HL-60 (cell line): Measurements from ENCODE around the gene PRDM11.

Source experiments
- GABPA ChIP-seq: IDR thresholded peaks from 2 replicates; pipeline ENCODE4 v1.6.1; 2012; ENCODE audit warnings: low read depth
- POLR2AphosphoS5 ChIP-seq: IDR thresholded peaks from 2 replicates; pipeline ENCODE4 v1.6.1; 2012; ENCODE audit warnings: low read depth
- TF ChIP-seq, protein P1 (sequence below): IDR thresholded peaks from one replicate; pipeline ENCODE4 v1.5.1; 2011; ENCODE audit warnings: low read length, control low read depth, inconsistent platforms; ENCODE audit not compliant: insufficient read depth
- TF ChIP-seq, protein P2 (sequence below): IDR thresholded peaks from 2 replicates; pipeline ENCODE4 v1.6.1; 2012; ENCODE audit warnings: low read depth; ENCODE audit not compliant: insufficient replicate concordance

DNA sequence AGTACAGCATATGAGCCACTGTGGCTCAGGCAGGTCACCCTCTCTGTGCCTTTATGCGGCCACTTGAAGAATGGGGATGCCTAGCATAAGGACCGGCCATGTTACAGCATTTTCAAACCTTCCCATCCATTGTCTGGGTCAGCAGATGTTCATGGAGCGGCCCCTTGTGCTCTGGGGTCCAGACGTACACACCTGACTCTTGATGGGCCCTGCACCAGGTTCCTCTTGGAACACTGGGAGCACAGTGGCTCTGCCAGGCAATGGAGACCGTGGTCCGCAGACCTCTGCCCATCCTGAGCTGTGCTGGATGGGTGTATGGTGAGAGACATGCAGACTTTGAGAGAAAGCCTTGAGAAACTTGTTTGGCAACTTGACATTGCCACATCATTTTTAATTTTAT lies 9.8 kb downstream of the PRDM11 start:
- TF ChIP-seq, protein P1, sequence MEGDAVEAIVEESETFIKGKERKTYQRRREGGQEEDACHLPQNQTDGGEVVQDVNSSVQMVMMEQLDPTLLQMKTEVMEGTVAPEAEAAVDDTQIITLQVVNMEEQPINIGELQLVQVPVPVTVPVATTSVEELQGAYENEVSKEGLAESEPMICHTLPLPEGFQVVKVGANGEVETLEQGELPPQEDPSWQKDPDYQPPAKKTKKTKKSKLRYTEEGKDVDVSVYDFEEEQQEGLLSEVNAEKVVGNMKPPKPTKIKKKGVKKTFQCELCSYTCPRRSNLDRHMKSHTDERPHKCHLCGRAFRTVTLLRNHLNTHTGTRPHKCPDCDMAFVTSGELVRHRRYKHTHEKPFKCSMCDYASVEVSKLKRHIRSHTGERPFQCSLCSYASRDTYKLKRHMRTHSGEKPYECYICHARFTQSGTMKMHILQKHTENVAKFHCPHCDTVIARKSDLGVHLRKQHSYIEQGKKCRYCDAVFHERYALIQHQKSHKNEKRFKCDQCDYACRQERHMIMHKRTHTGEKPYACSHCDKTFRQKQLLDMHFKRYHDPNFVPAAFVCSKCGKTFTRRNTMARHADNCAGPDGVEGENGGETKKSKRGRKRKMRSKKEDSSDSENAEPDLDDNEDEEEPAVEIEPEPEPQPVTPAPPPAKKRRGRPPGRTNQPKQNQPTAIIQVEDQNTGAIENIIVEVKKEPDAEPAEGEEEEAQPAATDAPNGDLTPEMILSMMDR, result no peak
- TF ChIP-seq, protein P2, sequence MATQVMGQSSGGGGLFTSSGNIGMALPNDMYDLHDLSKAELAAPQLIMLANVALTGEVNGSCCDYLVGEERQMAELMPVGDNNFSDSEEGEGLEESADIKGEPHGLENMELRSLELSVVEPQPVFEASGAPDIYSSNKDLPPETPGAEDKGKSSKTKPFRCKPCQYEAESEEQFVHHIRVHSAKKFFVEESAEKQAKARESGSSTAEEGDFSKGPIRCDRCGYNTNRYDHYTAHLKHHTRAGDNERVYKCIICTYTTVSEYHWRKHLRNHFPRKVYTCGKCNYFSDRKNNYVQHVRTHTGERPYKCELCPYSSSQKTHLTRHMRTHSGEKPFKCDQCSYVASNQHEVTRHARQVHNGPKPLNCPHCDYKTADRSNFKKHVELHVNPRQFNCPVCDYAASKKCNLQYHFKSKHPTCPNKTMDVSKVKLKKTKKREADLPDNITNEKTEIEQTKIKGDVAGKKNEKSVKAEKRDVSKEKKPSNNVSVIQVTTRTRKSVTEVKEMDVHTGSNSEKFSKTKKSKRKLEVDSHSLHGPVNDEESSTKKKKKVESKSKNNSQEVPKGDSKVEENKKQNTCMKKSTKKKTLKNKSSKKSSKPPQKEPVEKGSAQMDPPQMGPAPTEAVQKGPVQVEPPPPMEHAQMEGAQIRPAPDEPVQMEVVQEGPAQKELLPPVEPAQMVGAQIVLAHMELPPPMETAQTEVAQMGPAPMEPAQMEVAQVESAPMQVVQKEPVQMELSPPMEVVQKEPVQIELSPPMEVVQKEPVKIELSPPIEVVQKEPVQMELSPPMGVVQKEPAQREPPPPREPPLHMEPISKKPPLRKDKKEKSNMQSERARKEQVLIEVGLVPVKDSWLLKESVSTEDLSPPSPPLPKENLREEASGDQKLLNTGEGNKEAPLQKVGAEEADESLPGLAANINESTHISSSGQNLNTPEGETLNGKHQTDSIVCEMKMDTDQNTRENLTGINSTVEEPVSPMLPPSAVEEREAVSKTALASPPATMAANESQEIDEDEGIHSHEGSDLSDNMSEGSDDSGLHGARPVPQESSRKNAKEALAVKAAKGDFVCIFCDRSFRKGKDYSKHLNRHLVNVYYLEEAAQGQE, result no peak
- TF ChIP-seq POLR2AphosphoS5 (no peak), GABPA (no peak)
